ENCODE results near the gene CASP8AP2. TPM values are rescaled to one million over a fixed set of nuclear protein-coding genes. Genes with fewer than 3 reads are reported as not detected.

CASP8AP2 gene
- total and polyA plus RNA-seq, 9 of the 15 experiments (the other 6 are each of a cell fraction or from before 2014, with no cell fraction given), result 10.6 to 30.0 (median 19.1) TPM

GRCh38 chr6:89874438-89874837, 44.8 kb downstream of the CASP8AP2 start (continued):
- TF ChIP-seq ZNF592 (IDR thresholded peaks at IDR 0.05) (no peak), ZNF124 (CRISPR knock-in tag; IDR thresholded peaks at IDR 0.05) (no peak), MNT (conservative IDR thresholded peaks at IDR 0.05) (no peak), TFAP4 (CRISPR knock-in tag; IDR thresholded peaks at IDR 0.05; ENCODE audit: borderline replicate concordance) (no peak), DLX4 (CRISPR knock-in tag; IDR thresholded peaks at IDR 0.05) (no peak), DPF2 (IDR thresholded peaks at IDR 0.05) (peak; percentile 85), ZNF143 (CRISPR knock-in tag; IDR thresholded peaks at IDR 0.05) (no peak), BRD4 (IDR thresholded peaks at IDR 0.05) (no peak), XRCC5 (IDR thresholded peaks at IDR 0.05; ENCODE audit: low read depth, low read length) (no peak), ZNF589 (CRISPR knock-in tag; IDR thresholded peaks at IDR 0.05; ENCODE audit: low read depth) (no peak), ETS2 (tag; IDR thresholded peaks at IDR 0.05; ENCODE audit: borderline replicate concordance, poor library complexity, severe bottlenecking) (no peak), GTF2F1 (IDR thresholded peaks at IDR 0.05; ENCODE audit: low read depth, low read length) (no peak), CBX5 (IDR thresholded peaks at IDR 0.05; ENCODE audit: borderline replicate concordance, low read depth) (no peak)
- TF ChIP-seq, protein P1, sequence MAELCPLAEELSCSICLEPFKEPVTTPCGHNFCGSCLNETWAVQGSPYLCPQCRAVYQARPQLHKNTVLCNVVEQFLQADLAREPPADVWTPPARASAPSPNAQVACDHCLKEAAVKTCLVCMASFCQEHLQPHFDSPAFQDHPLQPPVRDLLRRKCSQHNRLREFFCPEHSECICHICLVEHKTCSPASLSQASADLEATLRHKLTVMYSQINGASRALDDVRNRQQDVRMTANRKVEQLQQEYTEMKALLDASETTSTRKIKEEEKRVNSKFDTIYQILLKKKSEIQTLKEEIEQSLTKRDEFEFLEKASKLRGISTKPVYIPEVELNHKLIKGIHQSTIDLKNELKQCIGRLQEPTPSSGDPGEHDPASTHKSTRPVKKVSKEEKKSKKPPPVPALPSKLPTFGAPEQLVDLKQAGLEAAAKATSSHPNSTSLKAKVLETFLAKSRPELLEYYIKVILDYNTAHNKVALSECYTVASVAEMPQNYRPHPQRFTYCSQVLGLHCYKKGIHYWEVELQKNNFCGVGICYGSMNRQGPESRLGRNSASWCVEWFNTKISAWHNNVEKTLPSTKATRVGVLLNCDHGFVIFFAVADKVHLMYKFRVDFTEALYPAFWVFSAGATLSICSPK (IDR thresholded peaks at IDR 0.05; ENCODE audit: borderline replicate concordance), result no peak
- TF ChIP-seq, protein P2, sequence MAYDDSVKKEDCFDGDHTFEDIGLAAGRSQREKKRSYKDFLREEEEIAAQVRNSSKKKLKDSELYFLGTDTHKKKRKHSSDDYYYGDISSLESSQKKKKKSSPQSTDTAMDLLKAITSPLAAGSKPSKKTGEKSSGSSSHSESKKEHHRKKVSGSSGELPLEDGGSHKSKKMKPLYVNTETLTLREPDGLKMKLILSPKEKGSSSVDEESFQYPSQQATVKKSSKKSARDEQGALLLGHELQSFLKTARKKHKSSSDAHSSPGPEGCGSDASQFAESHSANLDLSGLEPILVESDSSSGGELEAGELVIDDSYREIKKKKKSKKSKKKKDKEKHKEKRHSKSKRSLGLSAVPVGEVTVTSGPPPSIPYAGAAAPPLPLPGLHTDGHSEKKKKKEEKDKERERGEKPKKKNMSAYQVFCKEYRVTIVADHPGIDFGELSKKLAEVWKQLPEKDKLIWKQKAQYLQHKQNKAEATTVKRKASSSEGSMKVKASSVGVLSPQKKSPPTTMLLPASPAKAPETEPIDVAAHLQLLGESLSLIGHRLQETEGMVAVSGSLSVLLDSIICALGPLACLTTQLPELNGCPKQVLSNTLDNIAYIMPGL (CRISPR knock-in tag; IDR thresholded peaks at IDR 0.05), result no peak
- TF ChIP-seq, protein P3, sequence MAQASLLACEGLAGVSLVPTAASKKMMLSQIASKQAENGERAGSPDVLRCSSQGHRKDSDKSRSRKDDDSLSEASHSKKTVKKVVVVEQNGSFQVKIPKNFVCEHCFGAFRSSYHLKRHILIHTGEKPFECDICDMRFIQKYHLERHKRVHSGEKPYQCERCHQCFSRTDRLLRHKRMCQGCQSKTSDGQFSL (CRISPR knock-in tag; IDR thresholded peaks at IDR 0.05), result no peak
- TF ChIP-seq, protein P3 (tag; IDR thresholded peaks at IDR 0.05), result no peak

Measured in K562 (cell line).